Skin epidermis (tissue), 12 donors: ENCODE data around the gene C16orf74.

ENCODE experiments used
- H3K27ac ChIP-seq, 21 experiments: fragments of 200-600 bp; sonication (generic) in 11 of 21; one replicate each; pipeline ENCODE4 v1.5.0; 2020; ENCODE audit warnings: mild to moderate bottlenecking in 3 of 21, inconsistent platforms in 2 of 21, moderate library complexity in 2 of 21
- H3K4me3 ChIP-seq, 7 experiments: fragments of 200-600 bp; sonication (generic) in 2 of 7; one replicate each; pipeline ENCODE4 v1.5.0; 2020; ENCODE audit warnings: inconsistent platforms in 2 of 7, mild to moderate bottlenecking in 2 of 7, moderate library complexity in 1 of 7

Gene C16orf74

DNA sequence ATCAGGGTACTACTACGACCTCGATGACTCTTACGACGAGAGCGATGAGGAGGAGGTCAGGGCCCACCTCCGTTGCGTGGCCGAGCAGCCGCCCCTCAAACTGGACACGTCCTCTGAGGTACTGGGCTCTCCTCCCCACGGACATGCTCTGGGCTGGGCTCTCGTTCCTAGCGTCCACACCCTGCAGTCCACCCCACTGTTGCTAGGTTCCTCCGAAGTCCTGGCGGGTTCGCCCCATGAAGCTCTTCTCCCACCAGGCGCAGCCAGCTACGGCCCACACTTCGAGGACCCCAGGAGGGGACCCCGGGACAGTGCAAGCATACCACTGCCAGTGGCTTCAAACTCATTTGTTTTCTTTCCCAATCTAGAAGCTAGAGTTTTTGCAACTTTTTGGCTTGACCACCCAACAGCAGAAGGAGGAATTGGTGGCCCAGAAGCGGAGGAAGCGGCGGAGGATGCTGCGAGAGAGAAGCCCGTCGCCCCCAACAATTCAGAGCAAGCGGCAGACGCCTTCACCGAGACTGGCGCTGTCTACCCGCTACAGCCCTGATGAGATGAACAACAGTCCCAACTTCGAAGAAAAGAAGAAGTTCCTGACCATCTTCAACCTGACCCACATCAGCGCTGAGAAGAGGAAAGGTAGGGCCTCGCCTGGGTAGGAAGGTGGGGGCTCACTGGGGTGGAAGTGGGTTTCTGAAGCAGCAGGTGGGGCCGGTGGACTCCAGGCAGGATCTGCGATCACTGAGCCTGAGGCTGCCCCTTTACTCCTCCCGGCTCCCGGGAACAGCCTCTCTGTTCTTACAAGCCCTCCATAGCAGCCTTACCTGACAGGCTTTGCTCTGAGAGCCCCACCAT, 87.7 kb downstream of the C16orf74 start:
- Histone ChIP-seq H3K27ac (no peak overlapping the region), H3K4me3 (no peak overlapping the region)

DNA sequence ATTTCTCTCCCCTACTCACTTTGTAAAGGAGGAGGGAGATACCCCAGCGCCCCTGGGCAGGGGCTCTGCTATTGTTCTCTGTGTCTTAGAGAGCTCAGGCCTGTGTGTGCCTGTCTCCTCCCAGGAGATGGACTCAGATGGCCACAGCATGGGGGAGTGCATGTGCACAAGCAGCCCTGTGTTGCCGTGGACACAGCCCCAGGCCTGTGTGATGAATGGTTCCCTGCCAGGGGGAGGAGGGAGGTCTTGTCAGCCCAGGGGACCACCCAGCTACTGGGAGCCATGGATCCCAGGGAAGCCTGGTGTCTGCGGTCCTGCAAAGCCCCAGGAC, 88.4 kb downstream of the C16orf74 start:
- Histone ChIP-seq H3K4me3 (no peak overlapping the region), H3K27ac (no peak overlapping the region)

GRCh38 chr16:85661740-85662481, 89.0 kb downstream of the C16orf74 start:
- Histone ChIP-seq H3K4me3 (no peak overlapping the region), H3K27ac (no peak overlapping the region)

GRCh38 chr16:85660843-85661739, 89.8 kb downstream of the C16orf74 start:
- Histone ChIP-seq H3K27ac (no peak overlapping the region), H3K4me3 (no peak overlapping the region)

- Histone ChIP-seq H3K27ac (peak overlapping the region in 1 of 21 experiments; percentile 31), H3K4me3 (no peak overlapping the region)
Observed at GRCh38 chr16:85659805-85660511, 90.9 kb downstream of the C16orf74 start.

- Histone ChIP-seq H3K4me3 (no peak overlapping the region), H3K27ac (no peak overlapping the region)
Observed at GRCh38 chr16:85659336-85659735, 91.6 kb downstream of the C16orf74 start.

DNA sequence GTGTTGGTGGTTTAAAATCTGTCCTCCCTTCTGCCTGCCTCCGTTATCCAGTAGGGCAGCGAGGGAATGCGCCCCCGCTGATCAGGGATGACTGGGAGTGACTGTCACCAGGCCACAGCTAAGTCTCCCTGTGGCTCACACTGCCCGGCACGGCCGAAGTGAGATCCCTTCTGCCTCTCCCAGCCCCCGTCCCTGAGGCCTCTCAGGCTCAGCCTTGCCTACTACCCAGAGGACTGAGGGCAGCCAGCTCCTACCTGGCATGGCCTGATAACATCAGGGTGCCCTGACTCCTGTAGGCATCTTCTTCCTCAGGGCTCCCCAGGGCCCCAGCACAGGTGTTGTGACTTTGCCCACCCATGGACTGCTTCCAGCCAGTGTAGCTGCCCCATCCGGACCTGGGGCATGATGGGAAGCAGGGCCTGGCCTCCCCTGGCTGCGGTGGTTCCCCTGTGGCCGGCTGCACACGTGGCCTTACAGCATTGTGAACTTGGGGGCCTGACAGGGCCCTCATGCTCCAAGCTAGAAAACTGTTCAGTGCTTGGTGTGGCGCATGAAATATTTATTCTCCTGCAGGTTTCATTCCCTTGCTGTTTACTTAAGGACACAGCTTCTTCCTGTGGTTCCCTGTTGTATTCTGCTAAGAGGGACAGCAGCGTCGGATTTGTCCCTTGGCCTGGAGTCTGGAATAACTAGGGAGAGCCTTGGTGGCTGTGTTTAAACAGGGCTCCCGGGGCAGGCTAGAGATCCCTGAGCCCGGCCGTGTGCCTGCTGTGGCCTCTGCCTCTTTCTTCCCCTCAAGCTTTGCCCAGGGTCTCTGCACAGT, 92.2 kb downstream of the C16orf74 start:
- Histone ChIP-seq H3K4me3 (no peak overlapping the region), H3K27ac (no peak overlapping the region)

GRCh38 chr16:85657996-85658395, 92.9 kb downstream of the C16orf74 start:
- H3K27ac ChIP-seq: no peak overlapping the region
- no peak overlapping the region for H3K4me3 ChIP-seq
